Neuronal stem cell (in vitro differentiated cells): Measurements from ENCODE around the gene ENTR1.

Experiments used
- DNase-seq: peaks from one replicate; pipeline ENCODE4 v3.0.0-alpha.2; 2013; ENCODE audit warnings: low spot score
- H2AFZ ChIP-seq: one replicate; pipeline ENCODE4 v1.6.1; 2013; ENCODE audit warnings: mild to moderate bottlenecking, low read length, inconsistent platforms
- H2AK5ac ChIP-seq: 2 replicates; pipeline ENCODE4 v1.6.1; 2013; ENCODE audit warnings: low read depth, mild to moderate bottlenecking, inconsistent platforms, low read length, moderate library complexity, mixed read lengths
- H2BK120ac ChIP-seq: 2 replicates; pipeline ENCODE4 v1.6.1; 2013; ENCODE audit warnings: low read depth, mild to moderate bottlenecking, inconsistent platforms, low read length, moderate library complexity, mixed read lengths
- H2BK12ac ChIP-seq: one replicate; pipeline ENCODE4 v1.6.1; 2013; ENCODE audit warnings: low read length, inconsistent platforms
- H2BK15ac ChIP-seq: 2 replicates; pipeline ENCODE4 v1.6.1; 2013; ENCODE audit warnings: mild to moderate bottlenecking, low read length, inconsistent platforms, mixed read lengths
- H2BK5ac ChIP-seq: one replicate; pipeline ENCODE4 v1.6.1; 2013; ENCODE audit warnings: inconsistent platforms, mild to moderate bottlenecking, low read length, moderate library complexity
- H3K14ac ChIP-seq: one replicate; pipeline ENCODE4 v1.6.1; 2013; ENCODE audit warnings: low read length, inconsistent platforms
- H3K18ac ChIP-seq: 2 replicates; pipeline ENCODE4 v1.6.1; 2013; ENCODE audit warnings: low read length, inconsistent platforms
- H3K23ac ChIP-seq: 2 replicates; pipeline ENCODE4 v1.6.1; 2013; ENCODE audit warnings: low read depth, mild to moderate bottlenecking, mixed read lengths, low read length, inconsistent platforms; ENCODE audit not compliant: poor library complexity
- H3K27ac ChIP-seq: replicated peaks from 3 replicates; pipeline ENCODE4 v1.5.1; 2013; ENCODE audit warnings: low read length, inconsistent platforms
- H3K27me3 ChIP-seq, 3 experiments: 2 replicates each; pipeline ENCODE4 v1.6.1; 2013; ENCODE audit warnings: low read length in 3 of 3, mild to moderate bottlenecking in 2 of 3, inconsistent platforms in 1 of 3, low read depth in 1 of 3, mixed read lengths in 1 of 3, moderate library complexity in 1 of 3; ENCODE audit not compliant: control insufficient read depth in 3 of 3, insufficient read depth in 3 of 3
- H3K36me3 ChIP-seq, 2 donors: replicated peaks in 1 of 2; 2 replicates each; pipeline ENCODE4 v1.6.1; 2013; ENCODE audit warnings: low read length in 2 of 2; ENCODE audit not compliant: control insufficient read depth in 2 of 2, insufficient read depth in 2 of 2
- H3K4ac ChIP-seq: 2 replicates; pipeline ENCODE4 v1.6.1; 2013; ENCODE audit warnings: inconsistent platforms, mild to moderate bottlenecking, low read length, moderate library complexity
- H3K4me1 ChIP-seq, 2 donors: 1 replicate in 1 of 2; 2 replicates in 1 of 2; pipeline ENCODE4 v1.6.1; 2013; ENCODE audit warnings: low read length in 2 of 2, low read depth in 1 of 2; ENCODE audit not compliant: control insufficient read depth in 2 of 2, insufficient read depth in 1 of 2
- H3K4me2 ChIP-seq: one replicate; pipeline ENCODE4 v1.6.1; 2013; ENCODE audit warnings: mild to moderate bottlenecking, low read length, inconsistent platforms; ENCODE audit not compliant: insufficient read depth, poor library complexity, severe bottlenecking
- H3K4me3 ChIP-seq, 2 donors: 2 replicates each; pipeline ENCODE4 v1.5.1; 2013; ENCODE audit warnings: low read length in 2 of 2, mild to moderate bottlenecking in 2 of 2, inconsistent platforms in 1 of 2, moderate library complexity in 1 of 2
- H3K79me1 ChIP-seq: one replicate; pipeline ENCODE4 v1.6.1; 2013; ENCODE audit warnings: low read depth, mild to moderate bottlenecking, inconsistent platforms, low read length, moderate library complexity
- H3K9ac ChIP-seq: one replicate; pipeline ENCODE4 v1.6.1; 2013; ENCODE audit warnings: mild to moderate bottlenecking, low read depth, low read length, inconsistent platforms; ENCODE audit not compliant: poor library complexity
- H3K9me3 ChIP-seq, 2 donors: replicated peaks in 1 of 2; 2 replicates each; pipeline versions ENCODE3 to v1.6.1; 2013; ENCODE audit warnings: low read length in 2 of 2, mild to moderate bottlenecking in 2 of 2, inconsistent platforms in 1 of 2, low read depth in 1 of 2, mixed read lengths in 1 of 2, moderate library complexity in 1 of 2; ENCODE audit not compliant: control insufficient read depth in 2 of 2, insufficient read depth in 1 of 2
- H4K8ac ChIP-seq: one replicate; pipeline ENCODE4 v1.6.1; 2013; ENCODE audit warnings: low read depth, mild to moderate bottlenecking, inconsistent platforms, low read length, moderate library complexity
- H4K91ac ChIP-seq: one replicate; pipeline ENCODE4 v1.6.1; 2013; ENCODE audit warnings: low read length, low read depth, mild to moderate bottlenecking, inconsistent platforms; ENCODE audit not compliant: poor library complexity
- WGBS, 2 donors: extraction: QIAGEN DNeasy Blood & Tissue Kit; methylation state at CpG; one replicate each; pipeline ENCODE4 v1.1.7; 2013; ENCODE audit warnings: missing lambda C conversion rate in 2 of 2, mixed read lengths in 1 of 2; ENCODE audit not compliant: insufficient read length in 2 of 2, insufficient replicate concordance in 1 of 2; ENCODE audit errors: extremely low coverage in 2 of 2; 5-methylcytosine and 5-hydroxymethylcytosine counted together

Gene ENTR1

DNA sequence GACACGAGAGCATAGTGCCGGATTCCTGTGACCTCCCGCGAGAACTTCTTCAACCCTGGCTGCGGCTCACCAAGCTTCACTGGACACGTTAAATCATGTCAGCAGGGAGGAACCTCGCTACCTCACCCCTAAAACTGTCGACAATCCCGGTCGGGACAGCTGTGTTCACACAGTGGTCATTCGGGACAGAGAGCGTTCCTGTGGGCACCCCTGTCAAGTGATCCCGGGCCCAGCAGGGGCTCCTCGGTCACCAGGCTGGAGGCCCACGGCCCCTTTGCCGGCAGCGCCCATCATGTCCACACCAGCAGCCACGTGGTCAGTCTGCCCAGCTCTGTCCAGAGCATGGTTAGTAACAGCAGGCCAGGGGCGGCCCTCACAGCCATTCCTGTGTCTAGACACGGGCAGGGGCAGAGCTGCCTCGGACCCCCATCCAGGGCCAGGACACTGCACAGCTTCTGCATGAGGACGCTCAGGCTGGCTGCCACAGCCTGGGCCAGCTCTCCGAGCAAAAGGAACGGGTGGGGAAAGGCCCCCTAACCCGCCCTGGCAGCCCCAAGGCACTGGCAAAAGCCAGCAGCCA lies 25.7 kb upstream of the ENTR1 start:
- H3K18ac ChIP-seq, result no peak overlapping the region
- H2AFZ ChIP-seq, result no peak overlapping the region
- H3K23ac ChIP-seq, result no peak overlapping the region
- WGBS, 2 donors, result no CpG with 5 or more reads among the region's 25 CpGs
- H3K36me3 ChIP-seq, result peaks cover 12 to 65% of the 10 kb centered on the region in 2 donors
- H3K4ac ChIP-seq, result no peak overlapping the region
- peaks cover 18% of the 10 kb centered on the region for H3K79me1 ChIP-seq
- no peak overlapping the region for H3K27ac ChIP-seq
- no peak overlapping the region for H3K4me3 ChIP-seq
- no peak overlapping the region for H2BK5ac ChIP-seq
- no peak overlapping the region for H2BK120ac ChIP-seq
- DNase-seq, result no peak
- no peak overlapping the region for H4K91ac ChIP-seq
- no peak overlapping the region for H2AK5ac ChIP-seq
- no peak overlapping the region for H2BK15ac ChIP-seq
- H3K4me1 ChIP-seq, result peaks cover 8 to 17% of the 10 kb centered on the region in 2 donors
- H3K9me3 ChIP-seq, result no peaks in the 10 kb centered on the region
- H3K27me3 ChIP-seq, result no peaks in the 10 kb centered on the region
- no peak overlapping the region for H4K8ac ChIP-seq
- H2BK12ac ChIP-seq, result no peak overlapping the region
- no peak overlapping the region for H3K14ac ChIP-seq
- H3K4me2 ChIP-seq, result no peak overlapping the region
- peak overlapping the region; percentile 70 for H3K9ac ChIP-seq

DNA sequence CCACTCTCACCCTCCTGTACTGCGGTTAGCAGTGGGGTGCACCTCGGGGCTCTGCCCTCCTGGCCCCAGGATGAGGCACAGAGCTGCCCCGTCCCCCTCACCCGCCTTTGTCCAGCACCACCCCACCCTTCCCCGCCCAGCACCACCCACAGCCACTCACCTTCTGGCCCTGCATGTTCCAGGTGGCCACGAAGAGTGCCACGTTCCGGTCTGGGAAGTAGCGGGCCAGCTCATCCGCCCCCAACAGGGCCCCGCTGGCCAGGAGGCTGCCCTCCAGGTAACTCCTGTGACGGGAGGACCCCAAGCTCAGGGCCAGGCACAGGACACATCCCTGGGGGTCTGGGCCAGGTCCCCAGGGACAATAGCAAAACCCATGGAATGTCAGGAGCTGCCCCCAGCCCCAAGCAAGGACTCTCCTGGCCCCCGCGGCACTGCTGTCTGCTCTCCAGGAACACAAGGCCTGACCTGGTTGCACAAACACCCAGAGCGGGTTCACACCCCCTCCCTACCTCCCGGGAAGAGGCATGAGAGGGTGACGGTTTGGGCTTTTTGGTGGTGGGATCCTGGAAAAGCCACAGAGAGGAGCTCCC lies 24.3 kb upstream of the ENTR1 start:
- Histone ChIP-seq H3K18ac (no peak overlapping the region), H2AFZ (no peak overlapping the region), H3K9ac (no peak overlapping the region), H3K4me1 (peaks cover 7 to 12% of the 10 kb centered on the region in 2 donors), H3K79me1 (peaks cover 18% of the 10 kb centered on the region), H2BK12ac (no peak overlapping the region), H4K91ac (no peak overlapping the region), H2BK120ac (no peak overlapping the region), H2BK5ac (no peak overlapping the region), H3K27me3 (no peaks in the 10 kb centered on the region), H2AK5ac (no peak overlapping the region), H3K14ac (no peak overlapping the region), H3K27ac (no peak overlapping the region), H3K36me3 (peaks cover 8 to 64% of the 10 kb centered on the region in 2 donors), H3K23ac (no peak overlapping the region), H4K8ac (no peak overlapping the region), H3K4ac (no peak overlapping the region), H2BK15ac (no peak overlapping the region), H3K4me3 (no peak overlapping the region), H3K4me2 (no peak overlapping the region), H3K9me3 (no peaks in the 10 kb centered on the region)
- WGBS, 2 donors, result no CpG with 5 or more reads among the region's 17 CpGs
- DNase-seq, result no peak

DNA sequence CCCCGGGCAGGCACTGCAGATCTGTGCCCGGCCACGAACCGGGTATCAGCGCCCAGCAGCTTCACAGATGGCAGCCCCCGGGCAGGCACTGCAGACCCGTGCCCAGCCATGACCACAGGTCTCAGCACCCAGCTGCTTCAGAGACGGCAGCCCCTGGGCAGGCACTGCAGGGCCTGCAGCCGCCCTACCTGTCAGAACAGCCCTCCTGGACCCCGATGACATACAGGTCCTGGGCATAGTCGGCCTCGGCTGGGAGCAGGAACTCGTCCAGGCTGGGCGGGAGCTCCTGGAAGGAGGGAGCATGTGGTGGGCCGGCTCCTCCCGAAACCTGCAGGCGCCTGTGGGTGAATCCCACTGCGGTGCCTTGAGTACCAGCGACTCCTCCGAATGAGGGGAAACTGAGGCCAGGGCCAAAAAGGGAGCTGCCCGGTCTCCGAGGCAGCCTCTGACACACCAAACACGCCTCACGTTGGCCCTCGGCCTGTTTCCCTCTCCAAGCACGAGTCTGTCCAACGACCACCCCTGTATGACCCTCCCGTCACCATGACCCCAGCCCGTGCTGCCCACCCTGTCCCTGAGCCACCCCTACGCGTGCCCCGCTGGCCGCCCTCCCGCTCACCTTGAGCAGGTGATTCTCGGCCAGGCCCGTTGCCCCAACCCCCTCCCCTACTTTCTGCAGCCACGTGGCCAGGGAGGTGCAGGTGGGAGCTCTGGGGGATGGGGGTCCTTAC lies 23.6 kb upstream of the ENTR1 start:
- no CpG with 5 or more reads among the region's 37 CpGs for WGBS, 2 donors
- H2BK5ac ChIP-seq, result no peak overlapping the region
- H3K27ac ChIP-seq, result no peak overlapping the region

DNA sequence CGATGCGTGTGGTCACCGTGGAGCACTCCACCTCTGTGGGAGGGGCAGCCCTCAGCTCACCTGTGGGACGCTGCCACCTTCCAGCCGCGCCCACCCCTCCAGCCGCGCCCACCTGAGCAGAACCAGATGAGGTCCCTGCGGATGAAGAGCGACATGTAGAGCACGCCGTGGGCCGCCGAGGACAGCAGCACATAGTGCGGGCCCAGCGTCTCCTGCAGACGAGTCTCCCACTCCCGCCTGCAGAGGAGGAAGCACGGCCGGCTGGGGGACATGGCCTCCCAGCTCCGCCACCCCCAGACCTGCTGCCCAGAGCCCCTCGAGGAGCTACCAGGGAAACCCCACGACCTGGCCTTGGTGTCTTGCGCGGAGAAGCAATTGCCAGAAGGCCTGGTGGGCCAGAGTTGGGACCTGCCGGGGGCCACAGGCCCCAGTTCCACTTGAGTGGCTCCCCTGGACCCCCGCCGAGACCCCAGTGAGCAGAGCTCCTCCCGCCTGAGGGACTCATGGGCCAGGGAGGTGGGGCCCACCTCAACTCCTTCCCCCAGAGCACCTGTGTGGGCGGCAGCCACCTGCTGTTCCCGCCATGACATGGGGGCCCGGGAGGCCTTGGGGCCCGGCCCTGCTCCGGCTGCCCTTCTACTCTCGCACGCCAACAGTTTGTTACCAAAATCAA lies 22.8 kb upstream of the ENTR1 start:
- WGBS, 2 donors, result no CpG with 5 or more reads among the region's 36 CpGs
- H3K79me1 ChIP-seq, result peaks cover 11% of the 10 kb centered on the region

More for the DNA sequence above, 23.6 kb upstream of the ENTR1 start:
- no peaks in the 10 kb centered on the region for H3K27me3 ChIP-seq
- no peak overlapping the region for H2BK12ac ChIP-seq
- H2BK120ac ChIP-seq, result no peak overlapping the region
- H2AFZ ChIP-seq, result no peak overlapping the region
- H3K23ac ChIP-seq, result peak overlapping the region; percentile 55
- DNase-seq, result no peak
- peaks cover 7 to 12% of the 10 kb centered on the region in 2 donors for H3K4me1 ChIP-seq
- H2BK15ac ChIP-seq, result no peak overlapping the region
- no peak overlapping the region for H2AK5ac ChIP-seq
- H4K8ac ChIP-seq, result peak overlapping the region; percentile 43
- H3K4me2 ChIP-seq, result no peak overlapping the region
- peaks cover 16% of the 10 kb centered on the region for H3K79me1 ChIP-seq
- H3K36me3 ChIP-seq, result peaks cover 12 to 71% of the 10 kb centered on the region in 2 donors
- no peak overlapping the region for H3K18ac ChIP-seq
- no peak overlapping the region for H3K4me3 ChIP-seq
- no peak overlapping the region for H3K4ac ChIP-seq
- no peak overlapping the region for H3K14ac ChIP-seq
- H3K9ac ChIP-seq, result peak overlapping the region; percentile 77
- H3K9me3 ChIP-seq, result no peaks in the 10 kb centered on the region
- no peak overlapping the region for H4K91ac ChIP-seq

More for the DNA sequence above, 22.8 kb upstream of the ENTR1 start:
- no peak overlapping the region for H2AFZ ChIP-seq
- no peak overlapping the region for H3K9ac ChIP-seq
- DNase-seq, result no peak
- H3K36me3 ChIP-seq, result peaks cover 17 to 79% of the 10 kb centered on the region in 2 donors
- H2BK120ac ChIP-seq, result no peak overlapping the region
- no peak overlapping the region for H4K91ac ChIP-seq
- H3K4me3 ChIP-seq, result no peak overlapping the region
- H3K9me3 ChIP-seq, result no peaks in the 10 kb centered on the region
- no peak overlapping the region for H3K14ac ChIP-seq
- H2BK5ac ChIP-seq, result peak overlapping the region; percentile 39
- H3K27ac ChIP-seq, result no peak overlapping the region
- no peak overlapping the region for H4K8ac ChIP-seq
- H3K4me2 ChIP-seq, result no peak overlapping the region
- H2AK5ac ChIP-seq, result no peak overlapping the region
- peaks cover 6 to 9% of the 10 kb centered on the region in 2 donors for H3K4me1 ChIP-seq
- H3K23ac ChIP-seq, result peak overlapping the region; percentile 55
- no peak overlapping the region for H2BK12ac ChIP-seq
- H3K4ac ChIP-seq, result no peak overlapping the region
- H3K18ac ChIP-seq, result no peak overlapping the region
- H2BK15ac ChIP-seq, result no peak overlapping the region
- no peaks in the 10 kb centered on the region for H3K27me3 ChIP-seq
